COR-L47 (cell line): Measurements from ENCODE around the gene HABP2.

ENCODE experiments used
- DNase-seq: peaks from one replicate; lab custom pipeline; 2025; lab: John Stamatoyannopoulos, UW

HABP2 gene

DNA sequence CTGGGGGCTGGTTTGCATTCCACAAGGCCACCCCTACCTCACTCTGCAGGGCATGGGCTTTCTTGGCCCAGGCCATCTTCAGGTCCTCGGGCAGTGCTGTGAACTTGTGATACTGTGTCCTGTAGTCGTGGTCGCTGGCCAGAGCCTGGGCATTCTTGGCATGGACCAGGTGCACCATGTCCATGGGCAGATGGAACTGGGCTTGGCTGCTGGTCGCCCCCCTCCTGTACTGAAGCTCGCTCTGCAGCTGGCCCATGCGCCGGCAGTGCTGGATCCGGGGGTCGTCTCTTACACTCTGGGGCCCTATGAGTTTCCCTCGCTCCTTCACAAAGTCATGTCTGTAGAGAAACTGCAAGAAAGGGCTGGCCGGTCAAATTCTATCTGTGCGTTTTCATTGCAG, 51.7 kb downstream of the HABP2 start:
- DNase-seq, result no peak

DNA sequence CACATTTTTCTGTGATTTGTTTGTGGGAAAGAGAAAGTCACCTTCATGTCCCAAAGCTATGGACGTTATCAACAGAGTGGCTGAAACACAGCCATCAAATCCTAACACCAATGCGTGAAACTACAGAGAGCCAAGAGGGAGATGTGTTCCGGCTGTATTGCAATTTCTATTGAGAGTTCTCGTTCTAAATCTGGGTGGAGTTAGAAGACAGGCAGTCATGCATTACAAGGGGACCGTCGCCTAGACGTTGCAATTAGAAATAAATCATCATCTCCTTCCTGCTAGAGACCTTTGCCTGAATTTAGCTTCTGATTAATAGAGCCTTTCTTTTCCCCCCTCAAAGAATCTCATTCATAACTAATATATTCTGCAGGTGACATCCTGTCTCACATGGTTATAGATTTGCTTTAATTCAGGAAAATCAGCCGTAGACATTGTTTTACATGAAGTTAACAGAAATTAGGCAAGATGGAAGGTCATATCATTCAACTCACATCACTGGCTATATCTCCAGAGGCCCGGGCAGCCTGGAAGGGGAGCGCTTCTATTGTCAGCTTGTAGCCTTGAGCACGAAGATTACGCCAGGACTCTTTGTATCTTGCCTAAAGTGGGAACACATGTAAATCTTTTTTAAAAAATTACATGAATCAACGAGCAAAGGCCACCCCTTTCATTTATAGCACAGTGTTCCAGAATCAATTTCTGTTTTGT, 52.6 kb downstream of the HABP2 start:
- no peak for DNase-seq

GRCh38 chr10:113609704-113610108, 56.9 kb downstream of the HABP2 start:
- no peak for DNase-seq

- no peak for DNase-seq
Observed at GRCh38 chr10:113610631-113611601, 58.1 kb downstream of the HABP2 start.

DNA sequence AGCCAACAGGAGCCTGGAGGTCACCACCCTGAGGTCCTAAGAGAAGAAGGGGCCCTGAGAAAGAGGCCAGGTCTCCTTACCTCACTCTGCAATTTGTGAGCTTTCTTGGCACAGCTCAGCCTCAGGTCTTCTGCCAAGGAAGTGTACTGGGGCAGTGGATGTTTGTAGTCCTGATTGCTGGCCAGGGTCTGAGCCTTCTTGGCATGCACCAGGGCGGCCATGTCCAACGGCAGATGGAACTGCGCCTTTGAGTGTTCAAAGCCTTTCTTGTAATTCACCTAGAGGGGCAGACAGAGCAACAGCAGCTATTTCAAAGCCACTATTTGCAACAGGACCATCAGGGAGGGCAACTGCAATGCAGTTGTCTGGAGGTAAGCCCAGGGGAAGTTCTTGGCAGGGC, 59.3 kb downstream of the HABP2 start:
- no peak for DNase-seq

- no peak for DNase-seq
Observed at GRCh38 chr10:113613427-113613826, 60.6 kb downstream of the HABP2 start.

- no peak for DNase-seq
Observed at GRCh38 chr10:113613977-113614690, 61.3 kb downstream of the HABP2 start.

GRCh38 chr10:113616244-113617074, 63.6 kb downstream of the HABP2 start:
- no peak for DNase-seq

- no peak for DNase-seq
Observed at GRCh38 chr10:113617086-113617485, 64.2 kb downstream of the HABP2 start.

DNA sequence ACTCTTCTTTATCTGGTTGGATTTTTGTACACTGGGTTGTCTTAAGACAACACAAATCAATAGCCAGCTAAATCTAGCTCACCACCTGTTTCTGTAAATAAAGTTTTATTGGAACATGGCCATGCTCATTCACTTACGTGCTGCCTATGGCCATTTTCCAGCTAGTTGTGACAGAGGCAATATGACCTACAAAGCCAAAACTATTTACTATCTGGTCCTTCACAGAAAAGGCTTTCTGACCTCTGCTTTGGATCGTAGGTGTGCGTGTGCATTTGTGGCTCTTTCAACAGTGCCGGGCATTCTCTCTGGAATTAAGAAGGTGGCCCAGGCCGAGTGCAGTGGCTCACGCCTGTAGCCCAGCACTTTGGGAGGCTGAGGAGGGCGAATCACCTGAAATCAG, 65.5 kb downstream of the HABP2 start:
- DNase-seq, result no peak

DNA sequence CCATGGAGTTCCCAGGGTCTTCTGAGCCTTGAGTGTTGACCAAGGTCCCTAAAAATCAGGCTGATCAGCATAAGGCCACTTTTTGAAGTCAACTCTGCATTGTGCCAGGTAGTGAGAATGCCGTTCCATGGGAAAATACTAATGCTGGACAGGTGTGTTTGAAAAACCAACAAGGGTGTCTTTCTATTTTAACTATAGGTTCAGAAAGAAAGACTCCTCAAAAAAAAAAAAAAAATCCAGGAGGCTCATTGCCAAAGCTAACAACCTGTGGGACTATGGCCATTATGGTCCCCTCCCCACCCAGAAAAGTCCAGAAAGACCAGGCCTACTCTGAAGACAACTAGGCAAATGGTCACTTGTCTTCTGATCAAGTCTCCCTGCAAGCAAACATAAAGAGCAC, 66.5 kb downstream of the HABP2 start:
- no peak for DNase-seq

DNA sequence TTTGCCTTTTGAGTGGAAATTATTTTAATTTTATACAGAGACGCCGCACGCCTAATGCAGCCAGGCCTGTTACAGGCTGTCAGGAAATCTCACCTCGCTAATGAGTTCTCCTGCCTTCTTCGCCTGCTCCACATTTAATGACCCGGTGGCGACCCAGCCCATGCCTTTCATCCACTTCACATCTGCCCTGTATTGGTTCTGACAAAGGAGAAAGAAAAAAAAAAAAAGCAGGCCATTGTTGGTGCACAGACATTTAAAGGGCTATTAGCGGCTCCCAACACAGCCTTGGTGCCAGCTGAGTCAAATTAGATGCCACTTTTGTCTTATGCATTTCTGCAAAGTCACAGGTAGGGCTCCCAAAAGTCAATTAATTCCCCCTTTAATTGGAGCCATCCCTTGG, 67.7 kb downstream of the HABP2 start:
- no peak for DNase-seq

GRCh38 chr10:113620936-113621335, 68.1 kb downstream of the HABP2 start:
- DNase-seq, result no peak

DNA sequence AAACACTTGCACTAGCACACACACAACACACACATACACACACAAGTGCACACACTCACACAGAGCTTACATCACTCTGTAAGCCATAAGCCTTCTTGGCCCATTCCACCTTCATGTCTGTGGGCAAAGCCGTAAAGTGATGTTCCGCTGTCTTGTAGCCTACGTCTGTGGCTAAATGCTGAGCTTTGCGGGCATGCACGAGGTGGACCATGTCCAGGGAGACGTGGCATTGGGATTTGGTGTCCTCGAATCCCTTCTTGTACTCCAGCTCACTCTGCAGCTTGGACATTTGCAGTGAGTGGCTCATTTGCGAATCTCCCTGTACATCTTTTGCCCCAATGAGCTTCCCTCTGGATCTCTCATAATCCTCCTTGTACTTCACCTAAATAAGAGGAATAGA, 68.9 kb downstream of the HABP2 start:
- DNase-seq, result no peak

DNA sequence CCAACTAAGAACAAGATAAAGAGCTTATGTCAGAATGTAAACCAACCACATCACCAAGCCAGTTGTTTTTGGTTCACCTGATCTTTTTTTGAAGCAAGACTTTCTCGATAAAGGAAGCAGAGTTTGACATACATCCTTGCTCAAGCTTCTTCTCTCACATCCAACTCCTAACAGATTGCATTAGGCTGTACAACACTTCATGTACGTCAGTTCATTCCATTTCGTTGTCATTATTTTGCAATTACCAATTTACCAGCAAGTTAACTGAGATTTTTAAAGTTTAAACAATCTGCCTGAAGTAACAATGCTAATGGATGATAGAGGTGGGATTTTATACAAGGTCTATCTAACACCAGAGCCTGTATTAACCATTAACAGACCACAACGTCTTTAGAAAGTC, 70.0 kb downstream of the HABP2 start:
- no peak for DNase-seq

GRCh38 chr10:113625461-113626186, 72.8 kb downstream of the HABP2 start:
- DNase-seq, result no peak

DNA sequence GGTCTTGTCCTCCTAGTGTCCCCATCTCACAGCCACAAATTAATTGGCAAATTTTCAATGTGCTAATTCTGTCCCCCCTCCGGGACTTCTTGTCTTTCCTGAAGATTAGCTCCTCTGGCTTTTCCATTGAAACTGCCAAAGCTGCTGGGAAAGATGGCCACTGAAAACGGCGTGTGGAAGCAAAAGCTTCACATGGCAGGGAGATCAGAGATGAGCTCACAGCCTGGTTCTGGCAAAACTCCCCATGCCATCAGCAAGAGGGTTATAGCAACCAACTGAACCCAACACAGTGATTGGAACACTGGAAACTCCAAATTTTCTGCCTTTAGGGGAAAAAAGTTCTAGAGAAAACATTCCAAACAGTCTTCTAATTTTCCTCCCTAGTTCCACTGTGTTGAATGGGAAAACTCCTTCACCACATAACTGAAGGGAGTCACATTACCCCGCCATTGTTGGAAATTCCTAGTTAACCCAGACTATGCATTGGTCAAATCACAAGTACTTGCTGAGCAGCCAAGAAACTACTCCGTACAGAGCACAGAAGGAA, 74.0 kb downstream of the HABP2 start:
- DNase-seq, result no peak

DNA sequence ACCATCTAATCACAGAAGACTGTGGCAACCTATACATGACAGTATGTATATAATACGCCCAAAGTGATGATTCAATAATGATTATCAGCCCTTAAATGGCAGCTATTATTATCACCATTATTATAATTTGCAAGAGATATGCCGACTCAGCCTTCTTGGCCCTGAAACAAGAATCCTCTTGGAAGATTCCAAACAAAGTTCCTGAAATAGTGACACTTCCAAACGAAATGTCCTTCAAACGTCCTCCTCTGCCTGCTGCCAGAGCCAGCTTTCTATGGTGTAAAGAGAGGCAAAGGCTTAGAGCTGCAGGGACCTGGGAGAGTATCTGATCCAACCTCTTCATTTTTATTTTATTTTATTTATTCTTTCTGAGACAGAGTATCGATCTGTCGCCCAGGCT, 75.0 kb downstream of the HABP2 start:
- DNase-seq, result no peak

- DNase-seq, result no peak
Observed at GRCh38 chr10:113628607-113629153, 75.8 kb downstream of the HABP2 start.

- no peak for DNase-seq
Observed at GRCh38 chr10:113630929-113631533, 78.2 kb downstream of the HABP2 start.
